Heart left ventricle (tissue), 16 donors: ENCODE measurements around the gene COL1A1. TPM values are rescaled to one million over a fixed set of nuclear protein-coding genes. Genes with fewer than 3 reads are reported as not detected.
A peak's percentile ranks its signal among the peaks of the same experiment; 100 is the strongest.

Experiments
- ATAC-seq, 4 donors: fragments of 200-7000 bp; cut with Tn5 transposase; one replicate each; pipeline ENCODE4 v1.9.1; 2020 to 2022; ENCODE audit warnings: moderate library complexity in 4 of 4, mild to moderate bottlenecking in 3 of 4, moderate number of reproducible peaks in 1 of 4
- DNase-seq, 5 donors: peaks; one replicate each; pipeline ENCODE4 v3.0.0-alpha.2; 2020
- H3K27ac ChIP-seq, 12 donors: fragments of 200-600 bp; sonication (generic) in 4 of 12; one replicate each; pipeline versions ENCODE4 v1.5.0 to v1.8.0; 2016 to 2022; ENCODE audit warnings: mild to moderate bottlenecking in 2 of 12
- H3K27me3 ChIP-seq, 9 donors: fragments of 200-600 bp; sonication (generic) in 2 of 9; one replicate each; pipeline versions ENCODE4 v1.5.1 to v1.8.0; 2016 to 2022; ENCODE audit warnings: mild to moderate bottlenecking in 3 of 9
- H3K36me3 ChIP-seq, 9 donors: fragments of 200-600 bp; sonication (generic) in 2 of 9; one replicate each; pipeline versions ENCODE4 v1.5.0 to v1.8.0; 2018 to 2022; ENCODE audit warnings: mild to moderate bottlenecking in 2 of 9
- H3K4me1 ChIP-seq, 12 donors: fragments of 200-600 bp; sonication (generic) in 4 of 12; one replicate each; pipeline versions ENCODE4 v1.5.0 to v1.8.0; 2016 to 2022; ENCODE audit warnings: mild to moderate bottlenecking in 3 of 12
- H3K4me3 ChIP-seq, 12 donors: fragments of 200-600 bp; sonication (generic) in 4 of 12; one replicate each; pipeline versions ENCODE4 v1.5.0 to v1.8.0; 2017 to 2022; ENCODE audit warnings: mild to moderate bottlenecking in 9 of 12, moderate library complexity in 4 of 12
- H3K9me3 ChIP-seq, 12 donors: fragments of 200-600 bp; sonication (generic) in 4 of 12; one replicate each; pipeline versions ENCODE4 v1.5.0 to v1.8.0; 2016 to 2022; ENCODE audit warnings: mild to moderate bottlenecking in 1 of 12
- POLR2A ChIP-seq, 2 donors: fragments of 450-650 bp; IDR thresholded peaks; one replicate each; pipeline ENCODE4 v1.6.1; 2017; ENCODE audit warnings: antibody characterized with exemption in 2 of 2, mild to moderate bottlenecking in 2 of 2, moderate library complexity in 2 of 2
- WGBS, 4 donors: extraction: QIAGEN DNeasy Blood & Tissue Kit in 2 of 4; methylation state at CpG; one replicate each; pipeline versions ENCODE4 v1.1.5 to v1.1.7; 2013 to 2018; 5-methylcytosine and 5-hydroxymethylcytosine counted together
- intact Hi-C, 10 donors: fragments of 100-400 bp; cut with DNase I; formaldehyde crosslinking; loops; one replicate each; pipeline versions ENCODE4 v1.11.1 to v1.14.2; 2022
- polyA plus RNA-seq, 2 donors: library from polyadenylated mRNA; stranded (reverse); fragments of 200-250 nt; gene quantifications; one replicate each; pipeline ENCODE4 v1.2.3, GENCODE V29; 2013
- total RNA-seq, 9 donors: library from RNA; depleted of rRNA in 2 of 9; stranded (reverse); fragments of >200 nt in 2 of 9; fragmentation: NEBNext Ultra II Directional in 3 of 9; extraction: Animal tissue kit (Norgen Biotek cat#: 25700) in 3 of 9; gene quantifications; one replicate each; pipeline versions ENCODE4 v1.1.0 to v1.2.4, GENCODE V29; 2016 to 2023
- TF ChIP-seq, protein P1 (sequence below), 12 donors: fragments of 200-600 bp; sonication (generic) in 4 of 12; IDR thresholded peaks; one replicate each; pipeline versions ENCODE4 v1.5.0 to v1.8.0; 2018 to 2022; ENCODE audit warnings: antibody characterized with exemption in 12 of 12, mild to moderate bottlenecking in 5 of 12
- donor health status: ischemic (EF 13 %, LVEDD 7.1; RV severe dilation, severe dysfunction).
- donor health status: healthy with polysubstance abuse.
- donor health status: DM: no; HTN: yes; CAD: no.
- donor health status: DM: no; HTN: no; CAD: no.
- donor health status: ischemic (EF 25% LVEDD 6.9; RV normal size, moderate dysfunction).
- donor health status: ischemic (EF 25% LVEDD 5.7; RV mildly dilated, moderate dysfunction).
- donor health status: healthy.
- donor health status: DM: yes; HTN: yes; CAD: no.
- donor health status: ischemic (EF 35%, LVEDD 5.7; RV mildly dilated, moderate dysfunction).
- donor health status: nonischemic (EF 11% LVEDD 7.7; RV severe dilation, severe dysfunction).
- donor health status: DM: yes; HTN: yes; CAD: no.
- donor health status: PGD.
- donor health status: ischemic (EF 29% LVEDD 5.4; RV normal size, mild dysfunction).
- donor health status: nonischemic (EF 23%, LVEDD 6.1; RV moderate dilation, normal function).

COL1A1 gene
- total and polyA plus RNA-seq, 11 donors = 10.2 to 897 (median 55.4) TPM

DNA sequence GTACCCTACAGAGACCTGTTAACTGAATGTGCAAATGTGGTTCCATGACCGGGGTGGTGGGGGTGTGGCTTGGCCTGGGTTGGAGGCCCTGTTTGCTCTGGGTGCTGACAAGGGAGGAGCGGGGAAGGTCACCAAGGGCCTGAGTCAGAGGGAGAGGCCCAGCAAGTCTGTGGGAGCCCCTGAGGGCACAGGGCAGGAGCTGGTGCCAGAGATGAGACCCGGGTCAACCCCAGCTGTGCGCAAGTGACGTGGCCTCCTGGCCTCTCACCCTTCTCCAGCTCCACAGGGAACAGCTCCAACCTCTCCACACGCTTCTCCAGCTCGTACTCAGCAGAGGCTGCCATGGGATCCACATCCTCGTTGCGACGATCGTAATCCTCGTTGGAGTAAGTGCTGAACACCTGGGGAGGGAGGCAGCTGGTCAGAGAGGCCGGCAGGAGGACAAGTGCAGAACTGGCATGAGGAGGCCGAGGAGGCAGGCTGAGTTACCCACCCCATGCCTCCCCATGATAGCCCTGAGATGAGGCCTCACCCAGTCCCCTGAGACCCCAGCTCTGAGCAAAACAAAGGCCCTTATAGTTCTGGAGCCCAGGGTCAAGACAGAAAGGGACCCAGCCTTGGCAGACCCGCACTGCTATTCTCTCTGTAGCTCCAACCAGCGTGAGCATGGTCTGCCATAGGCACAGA is 56.4 kb downstream of the COL1A1 start:
- H3K4me1 ChIP-seq = peaks cover 16 to 86% (median 59%) of the 10 kb centered on the region in 12 donors
- ATAC-seq (peak in 1 of 4 donors; percentile 2), DNase-seq (peak in 2 of 5 donors; percentile 59 to 69)
- intact Hi-C loops = loop anchor here in 1 of 10 donors (5.0 kb wide), 1 partner anchor 33 kb away; no protein-coding TSS in a partner anchor
- 46 to 61% (median 55%) methylated on average over 14 to 16 of the region's 16 CpGs for WGBS, 4 donors
- H3K27me3 ChIP-seq = no peaks in the 10 kb centered on the region
- peak overlapping the region in 10 of 12 donors; percentile 17 to 99 (median 64) for H3K27ac ChIP-seq
- H3K36me3 ChIP-seq = peaks cover 0 to 53% (median 51%) of the 10 kb centered on the region in 9 donors
- no peaks in the 10 kb centered on the region for H3K9me3 ChIP-seq
- H3K4me3 ChIP-seq = peak overlapping the region in 2 of 12 donors; percentile 8 to 98
- TF ChIP-seq POLR2A (IDR thresholded peaks at IDR 0.05) = no peak
- TF ChIP-seq, protein P1, sequence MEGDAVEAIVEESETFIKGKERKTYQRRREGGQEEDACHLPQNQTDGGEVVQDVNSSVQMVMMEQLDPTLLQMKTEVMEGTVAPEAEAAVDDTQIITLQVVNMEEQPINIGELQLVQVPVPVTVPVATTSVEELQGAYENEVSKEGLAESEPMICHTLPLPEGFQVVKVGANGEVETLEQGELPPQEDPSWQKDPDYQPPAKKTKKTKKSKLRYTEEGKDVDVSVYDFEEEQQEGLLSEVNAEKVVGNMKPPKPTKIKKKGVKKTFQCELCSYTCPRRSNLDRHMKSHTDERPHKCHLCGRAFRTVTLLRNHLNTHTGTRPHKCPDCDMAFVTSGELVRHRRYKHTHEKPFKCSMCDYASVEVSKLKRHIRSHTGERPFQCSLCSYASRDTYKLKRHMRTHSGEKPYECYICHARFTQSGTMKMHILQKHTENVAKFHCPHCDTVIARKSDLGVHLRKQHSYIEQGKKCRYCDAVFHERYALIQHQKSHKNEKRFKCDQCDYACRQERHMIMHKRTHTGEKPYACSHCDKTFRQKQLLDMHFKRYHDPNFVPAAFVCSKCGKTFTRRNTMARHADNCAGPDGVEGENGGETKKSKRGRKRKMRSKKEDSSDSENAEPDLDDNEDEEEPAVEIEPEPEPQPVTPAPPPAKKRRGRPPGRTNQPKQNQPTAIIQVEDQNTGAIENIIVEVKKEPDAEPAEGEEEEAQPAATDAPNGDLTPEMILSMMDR (IDR thresholded peaks at IDR 0.05) = no peak

DNA sequence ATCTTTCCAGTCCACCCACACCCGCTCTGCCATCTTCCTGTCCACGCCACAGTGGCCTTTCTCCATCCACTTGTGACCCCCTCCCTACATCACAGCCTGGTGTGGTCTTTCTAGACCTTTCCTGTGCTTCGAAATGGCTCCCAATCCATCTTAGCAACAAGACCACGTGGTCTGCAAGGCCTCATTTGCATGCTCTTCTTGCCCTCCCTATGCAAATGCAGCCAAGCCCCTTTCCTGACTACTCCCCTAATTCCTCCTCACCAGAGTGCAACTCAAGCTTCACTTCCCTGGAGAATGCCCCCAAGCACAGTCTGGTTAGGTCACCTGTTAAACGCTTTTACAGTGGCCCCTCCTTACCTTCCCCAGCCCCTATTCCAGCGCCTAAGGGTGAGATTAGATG is 57.1 kb downstream of the COL1A1 start:
- Histone ChIP-seq H3K27ac (peak overlapping the region in 3 of 12 donors; percentile 17 to 99 (median 95)), H3K4me3 (no peak overlapping the region), H3K9me3 (no peaks in the 10 kb centered on the region), H3K4me1 (peaks cover 16 to 87% (median 63%) of the 10 kb centered on the region in 12 donors), H3K36me3 (peaks cover 0 to 59% (median 56%) of the 10 kb centered on the region in 9 donors), H3K27me3 (no peaks in the 10 kb centered on the region)
- intact Hi-C loops = no loop called here
- WGBS, 4 donors = 71 to 80% (median 77%) methylated on average over 6 of the region's 6 CpGs
- TF ChIP-seq, protein P1 (IDR thresholded peaks at IDR 0.05) = no peak
- TF ChIP-seq POLR2A (IDR thresholded peaks at IDR 0.05) = no peak
- no peak for DNase-seq
- ATAC-seq = no peak

DNA sequence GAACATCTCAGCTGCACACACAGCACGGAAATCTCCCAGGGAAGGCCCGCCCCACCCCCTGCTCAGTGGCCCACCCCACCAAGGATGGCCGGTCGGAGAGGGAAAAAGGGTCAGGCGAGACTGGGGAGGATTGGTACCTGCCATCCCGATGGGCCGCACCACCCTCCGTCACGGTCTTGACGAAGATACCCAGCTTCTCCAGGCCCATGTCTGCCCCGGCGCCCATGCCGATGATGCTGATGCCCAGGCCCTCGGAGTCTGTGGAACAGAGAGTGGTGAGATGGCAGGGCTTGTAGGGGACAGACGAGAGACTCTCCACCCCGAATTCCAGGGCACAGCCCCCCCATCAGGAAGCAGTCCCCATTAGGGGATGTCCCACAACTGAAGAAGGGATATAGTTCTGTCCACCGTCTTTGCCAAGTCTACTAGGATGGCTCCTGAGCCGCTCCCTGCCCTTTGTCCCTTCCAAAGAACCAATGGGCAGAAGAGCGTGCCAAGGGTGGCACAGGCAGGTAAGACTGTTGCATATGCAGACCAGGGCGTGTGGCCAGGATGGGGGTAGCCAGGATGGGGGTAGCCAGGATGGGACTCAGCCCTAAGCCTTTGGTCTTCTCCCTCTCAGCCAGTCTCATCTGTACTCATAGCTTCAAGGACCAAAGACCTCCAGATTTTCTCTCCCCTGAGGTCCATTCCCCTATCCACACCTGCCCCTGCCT is 57.8 kb downstream of the COL1A1 start:
- no peaks in the 10 kb centered on the region for H3K9me3 ChIP-seq
- intact Hi-C loops = no loop called here
- H3K4me3 ChIP-seq = no peak overlapping the region
- H3K27me3 ChIP-seq = no peaks in the 10 kb centered on the region
- ATAC-seq = no peak
- peaks cover 16 to 82% (median 64%) of the 10 kb centered on the region in 12 donors for H3K4me1 ChIP-seq
- H3K36me3 ChIP-seq = peaks cover 0 to 67% (median 63%) of the 10 kb centered on the region in 9 donors
- no peak overlapping the region for H3K27ac ChIP-seq
- 89 to 93% (median 91%) methylated on average over 19 to 20 of the region's 20 CpGs for WGBS, 4 donors
- peak in 1 of 5 donors; percentile 19 for DNase-seq
- TF ChIP-seq, protein P1 (IDR thresholded peaks at IDR 0.05) = no peak
- TF ChIP-seq POLR2A (IDR thresholded peaks at IDR 0.05) = no peak

DNA sequence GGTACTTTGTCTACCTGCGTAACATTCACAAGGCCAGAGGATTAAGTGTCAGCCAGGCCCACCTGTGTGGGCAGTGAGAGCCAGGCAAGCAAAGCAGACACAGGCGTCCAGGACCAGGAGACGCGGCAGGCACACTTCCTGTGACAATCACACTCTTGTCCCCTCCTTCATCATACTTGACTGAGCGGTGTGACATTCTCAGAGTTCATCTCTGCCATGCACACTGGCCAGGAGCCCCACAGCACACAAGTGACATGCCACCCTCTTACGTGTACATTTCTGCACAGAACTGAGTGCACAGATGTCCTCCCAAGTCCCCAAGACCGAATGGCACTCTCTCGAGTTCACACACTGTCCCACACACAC is 59.7 kb downstream of the COL1A1 start:
- H3K4me1 ChIP-seq = peaks cover 11 to 64% (median 47%) of the 10 kb centered on the region in 12 donors
- H3K27ac ChIP-seq = peak overlapping the region in 8 of 12 donors; percentile 29 to 80 (median 73)
- 56 to 72% (median 67%) methylated on average over 8 of the region's 8 CpGs for WGBS, 4 donors

More for the DNA sequence above, 59.7 kb downstream of the COL1A1 start:
- no peak for ATAC-seq
- Histone ChIP-seq H3K4me3 (peak overlapping the region in 1 of 12 donors; percentile 28), H3K9me3 (no peaks in the 10 kb centered on the region), H3K27me3 (no peaks in the 10 kb centered on the region), H3K36me3 (peaks cover 0 to 86% (median 82%) of the 10 kb centered on the region in 9 donors)
- TF ChIP-seq POLR2A (IDR thresholded peaks at IDR 0.05) = no peak
- TF ChIP-seq, protein P1 (IDR thresholded peaks at IDR 0.05) = no peak
- intact Hi-C loops = loop anchor here in 1 of 10 donors (2.0 kb wide), 1 partner anchor 19 kb away; no protein-coding TSS in a partner anchor
- no peak for DNase-seq
